Endothelial cell of umbilical vein (primary cell): ENCODE data around the gene CEP78. TPM values are rescaled to one million over a fixed set of nuclear protein-coding genes. Genes with fewer than 3 reads are reported as not detected.

ENCODE experiments used
- BruUV-seq: library from RNA; stranded (reverse); fragments of 400-500 nt; replicated peaks from 2 replicates; lab custom pipeline; 2021; lab: Mats Ljungman, UMichigan
- CTCF ChIA-PET: fragments of 300-600, 350-600 bp; sonication (Branson Sonifier 250); formaldehyde crosslinking; loops from one replicate; lab custom pipeline; 2021; ENCODE audit warnings: antibody characterized with exemption, inconsistent platforms; lab: Charles Lee
- POLR2A ChIA-PET: fragments of 300-600, 350-600 bp; sonication (Branson Sonifier 250); formaldehyde crosslinking; loops from one replicate; lab custom pipeline; 2021; ENCODE audit warnings: antibody characterized with exemption, inconsistent platforms; lab: Charles Lee
- DNase-seq: peaks from one replicate; pipeline ENCODE4 v3.0.0-alpha.2; 2011; ENCODE audit warnings: low read depth, low spot score
- FAIRE-seq: peaks from 2 replicates; lab custom pipeline; 2011; peaks lifted over from hg19 to GRCh38; lab: Jason Lieb, UNC
- H2AFZ ChIP-seq: 2 replicates; pipeline ENCODE4 v1.6.0; 2012; ENCODE audit warnings: low read depth, low read length, control low read depth, inconsistent platforms
- H3K27ac ChIP-seq: 2 replicates; pipeline ENCODE4 v1.5.1; 2011; ENCODE audit warnings: low read depth, mild to moderate bottlenecking, control low read depth, low read length, moderate library complexity; ENCODE audit not compliant: insufficient read depth
- H3K27me3 ChIP-seq, 2 experiments: 2 replicates each; pipeline versions ENCODE4 v1.6.0 to v1.6.1; 2011; ENCODE audit warnings: low read length in 2 of 2, mixed read lengths in 1 of 2; ENCODE audit not compliant: control insufficient read depth in 2 of 2, insufficient read depth in 2 of 2
- H3K36me3 ChIP-seq, 2 experiments: 2 replicates in 1 of 2; 3 replicates in 1 of 2; pipeline ENCODE4 v1.5.1; 2011; ENCODE audit warnings: low read length in 2 of 2, mild to moderate bottlenecking in 1 of 2, moderate library complexity in 1 of 2; ENCODE audit not compliant: control insufficient read depth in 2 of 2, insufficient read depth in 2 of 2; ENCODE audit errors: extremely low read depth in 1 of 2
- H3K4me1 ChIP-seq: 3 replicates; pipeline ENCODE4 v1.5.1; 2011; ENCODE audit warnings: mild to moderate bottlenecking, low read length; ENCODE audit not compliant: control insufficient read depth, insufficient read depth; ENCODE audit errors: extremely low read depth
- H3K4me2 ChIP-seq: 2 replicates; pipeline ENCODE4 v1.6.1; 2011; ENCODE audit warnings: low read length, control low read depth, mixed read lengths; ENCODE audit not compliant: insufficient read depth
- H3K4me3 ChIP-seq, 3 experiments: fragments of 200-600 bp in 1 of 3; sonication (generic), shearing (Covaris generic) in 1 of 3; replicated peaks in 1 of 3; 2 replicates each; pipeline ENCODE4 v1.5.1; 2011 to 2016; ENCODE audit warnings: control low read depth in 3 of 3, low read length in 3 of 3, mild to moderate bottlenecking in 2 of 3, inconsistent platforms in 1 of 3, low read depth in 1 of 3, moderate library complexity in 1 of 3; ENCODE audit not compliant: insufficient read depth in 1 of 3
- H3K79me2 ChIP-seq: 2 replicates; pipeline ENCODE4 v1.6.0; 2012; ENCODE audit warnings: low read length, inconsistent platforms; ENCODE audit not compliant: control insufficient read depth, insufficient read depth
- H3K9ac ChIP-seq: replicated peaks from 2 replicates; pipeline ENCODE3; 2011; ENCODE audit warnings: low read length, control low read depth; ENCODE audit not compliant: insufficient read depth; ENCODE audit errors: extremely low read depth
- H3K9me1 ChIP-seq: replicated peaks from 3 replicates; pipeline ENCODE4 v1.6.0; 2011; ENCODE audit warnings: mild to moderate bottlenecking, low read length; ENCODE audit not compliant: control insufficient read depth, insufficient read depth; ENCODE audit errors: extremely low read depth
- H3K9me3 ChIP-seq: replicated peaks from 2 replicates; pipeline ENCODE4 v1.5.1; 2012; ENCODE audit warnings: low read length, inconsistent platforms; ENCODE audit not compliant: control insufficient read depth, insufficient read depth
- H4K20me1 ChIP-seq: replicated peaks from 2 replicates; pipeline ENCODE3; 2011; ENCODE audit warnings: mild to moderate bottlenecking, low read length; ENCODE audit not compliant: control insufficient read depth, insufficient read depth; ENCODE audit errors: extremely low read depth
- EZH2 ChIP-seq: IDR thresholded peaks from 2 replicates; pipeline ENCODE4 v1.6.1; 2012; ENCODE audit warnings: borderline replicate concordance, low read depth, mild to moderate bottlenecking, moderate library complexity, low read length, inconsistent platforms; ENCODE audit not compliant: severe bottlenecking
- FOS ChIP-seq: IDR thresholded peaks from 2 replicates; pipeline ENCODE4 v1.6.1; 2011; ENCODE audit warnings: mild to moderate bottlenecking, low read length, moderate library complexity, borderline replicate concordance; ENCODE audit not compliant: insufficient read depth
- GATA2 ChIP-seq: IDR thresholded peaks from 2 replicates; pipeline ENCODE4 v1.7.0; 2011; ENCODE audit warnings: low read depth, mild to moderate bottlenecking, moderate library complexity, mixed read lengths, low read length; ENCODE audit not compliant: insufficient read length, insufficient read depth
- JUN ChIP-seq: IDR thresholded peaks from 2 replicates; pipeline ENCODE4 v1.6.1; 2011; ENCODE audit warnings: borderline replicate concordance, low read depth; ENCODE audit not compliant: insufficient read length, insufficient read depth
- MYC ChIP-seq: IDR thresholded peaks from one replicate; pipeline ENCODE4 v1.6.1; 2011; ENCODE audit warnings: mild to moderate bottlenecking, low read depth, low read length
- POLR2A ChIP-seq: IDR thresholded peaks from 2 replicates; pipeline ENCODE4 v1.6.1; 2012; ENCODE audit warnings: low read depth, mild to moderate bottlenecking, control low read depth, low read length
- POLR2AphosphoS5 ChIP-seq: IDR thresholded peaks from 2 replicates; pipeline ENCODE4 v1.6.1; 2012; ENCODE audit warnings: low read depth, mild to moderate bottlenecking, control low read depth, low read length, moderate library complexity; ENCODE audit not compliant: insufficient read depth
- dilution Hi-C: fragments of 300-500 bp; cut with MboI; formaldehyde crosslinking; loops from one replicate; pipeline ENCODE4 v1.15.0; 2019; ENCODE audit warnings: low sequenced_read_pairs; ENCODE audit not compliant: extremely low pct_ligation_motif_present
- intact Hi-C: fragments of 100-400 bp; cut with micrococcal nuclease; formaldehyde crosslinking; loops from one replicate; pipeline ENCODE4 v1.10.0; 2022
- polyA plus RNA-seq, 4 experiments: library from polyadenylated mRNA; depleted of rRNA in 3 of 4; stranded (reverse) in 3 of 4; unstranded in 1 of 4; fragments of >200 nt; gene quantifications; 2 replicates each; pipeline versions ENCODE4 v1.2.1 to v1.2.3, GENCODE V29; 2011 to 2012; ENCODE audit warnings: missing spikeins in 1 of 4
- total RNA-seq: library from RNA; stranded (reverse); gene quantifications from 2 replicates; pipeline ENCODE4 v1.2.3, GENCODE V29; 2021
- TF ChIP-seq, protein P1 (sequence below), 2 donors: IDR thresholded peaks; 1 replicate in 1 of 2; 2 replicates in 1 of 2; pipeline ENCODE4 v1.5.1; 2011; ENCODE audit warnings: low read length in 2 of 2, mild to moderate bottlenecking in 2 of 2, moderate library complexity in 2 of 2, control low read depth in 1 of 2, inconsistent platforms in 1 of 2, low read depth in 1 of 2; ENCODE audit not compliant: insufficient read depth in 1 of 2; ENCODE audit errors: extremely low read depth in 1 of 2
- TF ChIP-seq, protein P2 (sequence below): IDR thresholded peaks from 2 replicates; pipeline ENCODE4 v1.6.1; 2011; ENCODE audit not compliant: insufficient read depth, insufficient read length

CEP78 gene
- total and polyA plus RNA-seq, 2 donors (not counting 3 experiments of a cell fraction or from before 2014, with no cell fraction given): 6.5 to 35.9 TPM

DNA sequence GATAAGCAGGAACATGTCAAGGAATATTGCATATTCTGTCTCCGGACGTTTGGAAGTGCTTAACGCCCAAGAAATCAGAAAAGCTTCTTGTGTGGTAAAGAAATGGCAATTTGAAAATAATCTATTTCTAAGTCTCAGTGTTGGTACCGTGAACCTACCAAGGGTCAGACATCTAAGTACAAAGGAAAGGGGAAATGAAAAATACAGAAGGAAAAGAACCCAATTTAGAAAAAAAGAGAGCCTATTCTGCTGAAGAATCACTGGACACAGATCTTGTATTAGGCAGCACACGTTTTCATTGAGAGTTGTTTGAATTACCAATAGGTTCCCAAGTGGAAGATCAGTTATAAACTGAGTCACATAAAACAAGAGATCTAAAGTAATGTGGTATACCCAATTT is 46.9 kb upstream of the CEP78 start:
- TF ChIP-seq GATA2 (no peak), MYC (no peak), POLR2A (no peak), EZH2 (no peak), FOS (no peak), POLR2AphosphoS5 (no peak), JUN (no peak)
- TF ChIP-seq, protein P1, sequence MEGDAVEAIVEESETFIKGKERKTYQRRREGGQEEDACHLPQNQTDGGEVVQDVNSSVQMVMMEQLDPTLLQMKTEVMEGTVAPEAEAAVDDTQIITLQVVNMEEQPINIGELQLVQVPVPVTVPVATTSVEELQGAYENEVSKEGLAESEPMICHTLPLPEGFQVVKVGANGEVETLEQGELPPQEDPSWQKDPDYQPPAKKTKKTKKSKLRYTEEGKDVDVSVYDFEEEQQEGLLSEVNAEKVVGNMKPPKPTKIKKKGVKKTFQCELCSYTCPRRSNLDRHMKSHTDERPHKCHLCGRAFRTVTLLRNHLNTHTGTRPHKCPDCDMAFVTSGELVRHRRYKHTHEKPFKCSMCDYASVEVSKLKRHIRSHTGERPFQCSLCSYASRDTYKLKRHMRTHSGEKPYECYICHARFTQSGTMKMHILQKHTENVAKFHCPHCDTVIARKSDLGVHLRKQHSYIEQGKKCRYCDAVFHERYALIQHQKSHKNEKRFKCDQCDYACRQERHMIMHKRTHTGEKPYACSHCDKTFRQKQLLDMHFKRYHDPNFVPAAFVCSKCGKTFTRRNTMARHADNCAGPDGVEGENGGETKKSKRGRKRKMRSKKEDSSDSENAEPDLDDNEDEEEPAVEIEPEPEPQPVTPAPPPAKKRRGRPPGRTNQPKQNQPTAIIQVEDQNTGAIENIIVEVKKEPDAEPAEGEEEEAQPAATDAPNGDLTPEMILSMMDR (IDR thresholded peaks at IDR 0.05; ENCODE audit: extremely low read depth in 1 of 2, insufficient read depth in 1 of 2, low read depth in 1 of 2, low read length in 2 of 2): no peak
- TF ChIP-seq, protein P2, sequence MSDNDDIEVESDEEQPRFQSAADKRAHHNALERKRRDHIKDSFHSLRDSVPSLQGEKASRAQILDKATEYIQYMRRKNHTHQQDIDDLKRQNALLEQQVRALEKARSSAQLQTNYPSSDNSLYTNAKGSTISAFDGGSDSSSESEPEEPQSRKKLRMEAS: no peak
- BruUV-seq: no TSS peak
- CTCF ChIA-PET: no interaction called here
- Histone ChIP-seq H3K27ac (no peak overlapping the region), H3K9me3 (no peaks in the 10 kb centered on the region), H3K27me3 (no peaks in the 10 kb centered on the region), H3K9ac (no peak overlapping the region), H3K36me3 (no peaks in the 10 kb centered on the region), H3K79me2 (no peaks in the 10 kb centered on the region), H3K4me3 (no peak overlapping the region), H3K4me1 (no peaks in the 10 kb centered on the region), H4K20me1 (no peaks in the 10 kb centered on the region), H3K9me1 (no peaks in the 10 kb centered on the region), H2AFZ (no peak overlapping the region), H3K4me2 (no peak overlapping the region)
- FAIRE-seq: no peak
- dilution Hi-C loops: no loop called here
- POLR2A ChIA-PET: no interaction called here
- DNase-seq: no peak
- intact Hi-C loops: no loop called here
